K562 (cell line): ENCODE data around the gene AIFM3. TPM values are rescaled to one million over a fixed set of nuclear protein-coding genes. Genes with fewer than 3 reads are reported as not detected.
A peak's percentile ranks its signal among the peaks of the same experiment; 100 is the strongest.

Experiments
- ARID3A ChIP-seq: IDR thresholded peaks from 2 replicates; pipeline ENCODE4 v1.6.1; 2012; ENCODE audit warnings: low read depth, low read length, improper control_type of control experiment, borderline replicate concordance
- ATF6 ChIP-seq: sonication (generic); formaldehyde crosslinking; IDR thresholded peaks from 2 replicates; pipeline ENCODE4 v1.4.0; 2020; ENCODE audit warnings: mild to moderate bottlenecking, missing genetic modification reagents
- BMI1 ChIP-seq: fragments of 150-350 bp; IDR thresholded peaks from 2 replicates; pipeline ENCODE4 v1.6.1; 2014; ENCODE audit warnings: low read length
- BRF1 ChIP-seq: IDR thresholded peaks from 3 replicates; pipeline ENCODE4 v1.6.1; 2011; ENCODE audit warnings: borderline replicate concordance, mild to moderate bottlenecking; ENCODE audit not compliant: insufficient read length; ENCODE audit errors: extremely low read depth
- DNMT1 ChIP-seq: fragments of 450-650 bp; IDR thresholded peaks from 2 replicates; pipeline ENCODE4 v1.6.1; 2016; ENCODE audit warnings: antibody characterized with exemption, mild to moderate bottlenecking
- GABPB1 ChIP-seq: sonication (generic); formaldehyde crosslinking; IDR thresholded peaks from 2 replicates; pipeline ENCODE4 v1.8.0; 2022; ENCODE audit warnings: mild to moderate bottlenecking, missing genetic modification reagents
- HDAC6 ChIP-seq: IDR thresholded peaks from 2 replicates; pipeline ENCODE4 v1.6.1; 2012; ENCODE audit warnings: low read depth, mild to moderate bottlenecking, control low read depth, inconsistent platforms, low read length, moderate library complexity
- HDGF ChIP-seq: fragments of 450-650 bp; IDR thresholded peaks from 2 replicates; pipeline ENCODE4 v1.6.1; 2016
- KLF13 ChIP-seq: fragments of 450-650 bp; IDR thresholded peaks from 2 replicates; pipeline ENCODE4 v1.6.1; 2016; ENCODE audit warnings: missing genetic modification characterization, low read depth, mild to moderate bottlenecking, missing compliant biosample characterization, moderate library complexity, borderline replicate concordance
- MEIS2 ChIP-seq: fragments of 450-650 bp; IDR thresholded peaks from 2 replicates; pipeline ENCODE4 v1.6.1; 2014; ENCODE audit warnings: mild to moderate bottlenecking; ENCODE audit not compliant: partially characterized antibody
- NCOA4 ChIP-seq: fragments of 450-650 bp; IDR thresholded peaks from 2 replicates; pipeline ENCODE4 v1.6.1; 2018; ENCODE audit warnings: mild to moderate bottlenecking; ENCODE audit not compliant: partially characterized antibody
- NR0B1 ChIP-seq: fragments of 450-650 bp; IDR thresholded peaks from one replicate; pipeline ENCODE4 v1.6.1; 2018; ENCODE audit warnings: mild to moderate bottlenecking, moderate library complexity; ENCODE audit not compliant: partially characterized antibody
- NUFIP1 ChIP-seq: fragments of 450-650 bp; IDR thresholded peaks from 2 replicates; pipeline ENCODE4 v1.6.1; 2018; ENCODE audit not compliant: partially characterized antibody
- OTX1 ChIP-seq: fragments of 450-650 bp; formaldehyde crosslinking; IDR thresholded peaks from 2 replicates; pipeline ENCODE4 v1.4.0; 2022; ENCODE audit warnings: mild to moderate bottlenecking
- POLR2AphosphoS2 ChIP-seq: IDR thresholded peaks from 2 replicates; pipeline ENCODE4 v1.6.1; 2012; ENCODE audit warnings: low read length, improper control_type of control experiment
- RAD21 ChIP-seq, 2 experiments: fragments of 250-450 bp in 1 of 2; fragments of 450-650 bp in 1 of 2; sonication (Bioruptor Pico) in 1 of 2; formaldehyde crosslinking in 1 of 2; IDR thresholded peaks in 1 of 2; conservative IDR thresholded peaks in 1 of 2; 2 replicates each; pipeline versions ENCODE4 v1.4.0 to v1.8.0; 2020 to 2022; ENCODE audit warnings: mild to moderate bottlenecking in 2 of 2, moderate library complexity in 1 of 2
- RB1 ChIP-seq: fragments of 450-650 bp; IDR thresholded peaks from 2 replicates; pipeline ENCODE4 v1.6.1; 2017; ENCODE audit warnings: low read depth, mild to moderate bottlenecking
- U2AF2 ChIP-seq: fragments of 200-400 bp; formaldehyde crosslinking; optimal IDR thresholded peaks from 2 replicates; pipeline ENCODE3; 2017; ENCODE audit warnings: low read depth, mild to moderate bottlenecking, low read length
- ZNF121 ChIP-seq: sonication (generic); formaldehyde crosslinking; conservative IDR thresholded peaks from 2 replicates; pipeline ENCODE4 v1.8.0; 2022; ENCODE audit warnings: missing genetic modification reagents
- ZNF263 ChIP-seq: sonication (generic); formaldehyde crosslinking; IDR thresholded peaks from 2 replicates; pipeline ENCODE4 v1.8.0; 2022; ENCODE audit warnings: mild to moderate bottlenecking, missing genetic modification reagents, borderline replicate concordance
- ZNF551 ChIP-seq: fragments of 250-450 bp; sonication (Bioruptor Pico); IDR thresholded peaks from 2 replicates; pipeline ENCODE4 v1.5.0; 2021; ENCODE audit warnings: mild to moderate bottlenecking, moderate library complexity
- ZNF584 ChIP-seq: fragments of 200-800 bp; sonication (Bioruptor generic); IDR thresholded peaks from 2 replicates; pipeline ENCODE4 v1.6.1; 2016; ENCODE audit warnings: low read depth, mild to moderate bottlenecking, missing genetic modification characterization, missing compliant biosample characterization
- ZNF668 ChIP-seq: fragments of 250-450 bp; sonication (Bioruptor Pico); IDR thresholded peaks from 2 replicates; pipeline ENCODE4 v1.8.0; 2022; ENCODE audit warnings: mild to moderate bottlenecking, inconsistent platforms
- polyA plus RNA-seq, 8 experiments: library from polyadenylated mRNA; depleted of rRNA in 4 of 8; stranded (reverse) in 5 of 8; unstranded in 3 of 8; fragments of >200 nt; fragmentation: Nextera tagmentation in 2 of 8; fragmentation: Illumina TruSeq in 1 of 8; extraction: Ambion mirVana in 2 of 8; extraction: Trizol in 1 of 8; gene quantifications; 2 replicates each; pipeline versions ENCODE4 v1.2.1 to v1.2.3, GENCODE V29; 2011 to 2014; ENCODE audit warnings: inconsistent platforms in 1 of 8, missing spikeins in 1 of 8
- total RNA-seq, 7 experiments: library from RNA; depleted of rRNA in 6 of 7; stranded (reverse); fragments of >200 nt in 6 of 7; fragmentation: Illumina TruSeq in 2 of 7; extraction: Trizol in 2 of 7; gene quantifications; 2 replicates each; pipeline versions ENCODE4 v1.2.1 to v1.2.3, GENCODE V29; 2011 to 2021; ENCODE audit warnings: low replicate concordance in 1 of 7
- TF ChIP-seq, protein P1 (sequence below), 3 experiments: fragments of 200-800 bp in 1 of 3; sonication (Bioruptor generic) in 1 of 3; sonication (generic) in 1 of 3; formaldehyde crosslinking in 1 of 3; IDR thresholded peaks; 2 replicates each; pipeline versions ENCODE4 v1.6.1 to v1.8.0; 2016 to 2022; ENCODE audit warnings: mild to moderate bottlenecking in 2 of 3, missing compliant biosample characterization in 2 of 3, missing genetic modification characterization in 2 of 3, missing genetic modification reagents in 1 of 3

AIFM3 gene
- total and polyA plus RNA-seq, 9 of the 15 experiments (the other 6 are each of a cell fraction or from before 2014, with no cell fraction given): 0.03 to 0.20 (median 0.07) TPM; not detected in 1

GRCh38 chr22:20948989-20949388 lies 18.1 kb upstream of the AIFM3 start (continued):
- no peak for TF ChIP-seq NR0B1
- TF ChIP-seq RAD21 (CRISPR knock-in tag; conservative IDR thresholded peaks at IDR 0.05 in 1 of 2, IDR thresholded peaks at IDR 0.05 in 1 of 2): no peak
- no peak for TF ChIP-seq POLR2AphosphoS2
- TF ChIP-seq NUFIP1: no peak
- TF ChIP-seq ZNF584 (CRISPR knock-in tag): no peak
- TF ChIP-seq OTX1 (CRISPR knock-in tag): 0 out of 2 replicates have a peak, but pooled peaks have one; percentile 16
- no peak for TF ChIP-seq BRF1
- TF ChIP-seq ZNF551 (CRISPR knock-in tag): no peak
- no peak for TF ChIP-seq HDGF
- no peak for TF ChIP-seq ARID3A
- TF ChIP-seq U2AF2: no peak
- peak; percentile 71 for TF ChIP-seq ZNF121
- TF ChIP-seq HDAC6: no peak
- TF ChIP-seq KLF13 (tag): no peak
- peak; percentile 32 for TF ChIP-seq NCOA4
- no peak for TF ChIP-seq MEIS2
- no peak for TF ChIP-seq BMI1
- TF ChIP-seq, protein P1, sequence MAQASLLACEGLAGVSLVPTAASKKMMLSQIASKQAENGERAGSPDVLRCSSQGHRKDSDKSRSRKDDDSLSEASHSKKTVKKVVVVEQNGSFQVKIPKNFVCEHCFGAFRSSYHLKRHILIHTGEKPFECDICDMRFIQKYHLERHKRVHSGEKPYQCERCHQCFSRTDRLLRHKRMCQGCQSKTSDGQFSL (CRISPR knock-in tag; IDR thresholded peaks at IDR 0.05): 0 out of 2 replicates have a peak, but pooled peaks have one; percentile 39
- TF ChIP-seq, protein P1 (tag; IDR thresholded peaks at IDR 0.05): no peak
- TF ChIP-seq RB1: no peak
- no peak for TF ChIP-seq GABPB1 (CRISPR knock-in tag)
- TF ChIP-seq DNMT1: no peak
- no peak for TF ChIP-seq ZNF668 (CRISPR knock-in tag)
- TF ChIP-seq ZNF263 (CRISPR knock-in tag): 0 out of 2 replicates have a peak, but pooled peaks have one; percentile 22
- TF ChIP-seq ATF6 (CRISPR knock-in tag): no peak
